Hepatocyte (in vitro differentiated cells): Measurements from ENCODE around the gene IGFALS. TPM values are rescaled to one million over a fixed set of nuclear protein-coding genes. Genes with fewer than 3 reads are reported as not detected.

ENCODE experiments used
- DNase-seq: peaks from one replicate; pipeline ENCODE4 v3.0.0-alpha.2; 2016; ENCODE audit warnings: low spot score
- H2AFZ ChIP-seq: fragments of 200-600 bp; sonication (generic); 2 replicates; pipeline ENCODE4 v1.6.0; 2016; ENCODE audit warnings: antibody characterized with exemption, mild to moderate bottlenecking
- H3K27ac ChIP-seq: fragments of 200-600 bp; sonication (generic); 2 replicates; pipeline ENCODE4 v1.5.1; 2016; ENCODE audit warnings: mild to moderate bottlenecking
- H3K27me3 ChIP-seq: fragments of 200-600 bp; sonication (generic); 2 replicates; pipeline ENCODE4 v1.6.1; 2016
- H3K36me3 ChIP-seq: fragments of 200-600 bp; sonication (generic); replicated peaks from 2 replicates; pipeline ENCODE4 v1.5.1; 2016; ENCODE audit warnings: low read depth; ENCODE audit not compliant: insufficient read depth
- H3K4me1 ChIP-seq: fragments of 200-600 bp; sonication (generic); 2 replicates; pipeline ENCODE4 v1.5.1; 2016; ENCODE audit warnings: mild to moderate bottlenecking, moderate library complexity; ENCODE audit not compliant: insufficient read depth
- H3K4me2 ChIP-seq: fragments of 200-600 bp; sonication (generic); 2 replicates; pipeline ENCODE4 v1.6.0; 2016
- H3K4me3 ChIP-seq: fragments of 200-600 bp; sonication (generic); 2 replicates; pipeline ENCODE4 v1.5.1; 2016; ENCODE audit warnings: mild to moderate bottlenecking
- H3K79me2 ChIP-seq: fragments of 200-600 bp; sonication (generic); 2 replicates; pipeline ENCODE4 v1.6.0; 2017; ENCODE audit warnings: mild to moderate bottlenecking
- H3K9me2 ChIP-seq: fragments of 200-600 bp; sonication (generic); replicated peaks from 2 replicates; pipeline ENCODE4 v1.6.0; 2017; ENCODE audit warnings: mild to moderate bottlenecking; ENCODE audit not compliant: insufficient read depth
- H3K9me3 ChIP-seq: fragments of 200-600 bp; sonication (generic); 2 replicates; pipeline ENCODE4 v1.5.1; 2016; ENCODE audit warnings: low read depth, mild to moderate bottlenecking
- H4K20me1 ChIP-seq: fragments of 200-600 bp; sonication (generic); 2 replicates; pipeline ENCODE4 v1.6.0; 2016; ENCODE audit warnings: mild to moderate bottlenecking; ENCODE audit not compliant: insufficient read depth, poor library complexity, severe bottlenecking
- EZH2 ChIP-seq: fragments of 200-600 bp; sonication (generic); IDR thresholded peaks from 2 replicates; pipeline ENCODE4 v1.6.1; 2016; ENCODE audit warnings: antibody characterized with exemption, mild to moderate bottlenecking, borderline replicate concordance
- EZH2phosphoT487 ChIP-seq: fragments of 200-600 bp; sonication (generic); IDR thresholded peaks from one replicate; pipeline ENCODE4 v1.6.1; 2018; ENCODE audit warnings: antibody characterized with exemption, mild to moderate bottlenecking, low read depth, moderate library complexity; ENCODE audit not compliant: unreplicated experiment, severe bottlenecking
- WGBS: methylation state at CpG from one replicate; pipeline ENCODE4 v1.1.6; 2016; ENCODE audit warnings: low lambda C conversion rate; ENCODE audit errors: missing lambda C conversion rate; 5-methylcytosine and 5-hydroxymethylcytosine counted together
- polyA plus RNA-seq: library from polyadenylated mRNA; unstranded; fragments of >200 nt; fragmentation: Nextera tagmentation; extraction: Ambion mirVana; gene quantifications from 2 replicates; pipeline ENCODE4 v1.2.1, GENCODE V29; 2016
- total RNA-seq: library from RNA; depleted of rRNA; stranded (reverse); fragments of >200 nt; gene quantifications from 2 replicates; pipeline ENCODE4 v1.2.3, GENCODE V29; 2014
- TF ChIP-seq, protein P1 (sequence below): fragments of 200-600 bp; sonication (generic); IDR thresholded peaks from 2 replicates; pipeline ENCODE4 v1.5.1; 2016; ENCODE audit warnings: antibody characterized with exemption, mild to moderate bottlenecking; ENCODE audit not compliant: poor library complexity

Gene IGFALS
- total and polyA plus RNA-seq, 2 experiments from 2014 or later, result 11.2 to 12.6 TPM

DNA sequence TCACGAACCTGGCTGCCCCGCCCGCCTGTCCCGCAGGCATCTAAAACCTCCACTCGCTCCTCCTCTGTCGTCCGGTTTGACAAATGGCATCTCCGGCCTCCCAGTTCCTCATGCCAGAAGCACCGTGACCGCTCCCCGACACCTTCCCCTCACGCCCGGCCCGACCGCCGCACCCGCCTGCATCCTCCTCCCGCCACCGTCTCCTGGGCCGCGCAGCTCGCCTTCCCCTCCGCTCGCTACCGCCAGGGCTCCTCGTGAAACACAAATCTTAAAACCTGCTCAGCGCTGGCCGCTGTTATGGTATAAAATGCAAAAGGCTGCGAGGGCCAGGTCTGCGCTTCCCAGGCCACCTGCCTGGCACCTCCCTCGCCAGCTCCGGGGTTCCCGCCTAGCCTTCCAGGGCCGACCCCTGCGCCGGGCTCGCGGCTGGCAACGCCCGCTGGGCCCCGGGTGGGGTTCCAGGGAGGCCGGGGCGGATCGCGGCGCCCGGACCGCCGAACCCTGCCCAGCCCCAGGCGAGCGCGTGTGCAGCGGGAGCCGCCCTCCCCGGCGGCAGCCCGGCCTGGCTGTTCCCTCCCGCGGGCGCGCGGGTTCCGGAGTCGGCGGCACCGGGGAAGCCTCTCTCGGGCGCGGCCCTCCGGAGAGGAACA lies 11.6 kb downstream of the IGFALS start:
- peak overlapping the region; percentile 17 for H3K4me3 ChIP-seq
- DNase-seq, result no peak
- TF ChIP-seq, protein P1, sequence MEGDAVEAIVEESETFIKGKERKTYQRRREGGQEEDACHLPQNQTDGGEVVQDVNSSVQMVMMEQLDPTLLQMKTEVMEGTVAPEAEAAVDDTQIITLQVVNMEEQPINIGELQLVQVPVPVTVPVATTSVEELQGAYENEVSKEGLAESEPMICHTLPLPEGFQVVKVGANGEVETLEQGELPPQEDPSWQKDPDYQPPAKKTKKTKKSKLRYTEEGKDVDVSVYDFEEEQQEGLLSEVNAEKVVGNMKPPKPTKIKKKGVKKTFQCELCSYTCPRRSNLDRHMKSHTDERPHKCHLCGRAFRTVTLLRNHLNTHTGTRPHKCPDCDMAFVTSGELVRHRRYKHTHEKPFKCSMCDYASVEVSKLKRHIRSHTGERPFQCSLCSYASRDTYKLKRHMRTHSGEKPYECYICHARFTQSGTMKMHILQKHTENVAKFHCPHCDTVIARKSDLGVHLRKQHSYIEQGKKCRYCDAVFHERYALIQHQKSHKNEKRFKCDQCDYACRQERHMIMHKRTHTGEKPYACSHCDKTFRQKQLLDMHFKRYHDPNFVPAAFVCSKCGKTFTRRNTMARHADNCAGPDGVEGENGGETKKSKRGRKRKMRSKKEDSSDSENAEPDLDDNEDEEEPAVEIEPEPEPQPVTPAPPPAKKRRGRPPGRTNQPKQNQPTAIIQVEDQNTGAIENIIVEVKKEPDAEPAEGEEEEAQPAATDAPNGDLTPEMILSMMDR, result no peak
- TF ChIP-seq EZH2, result no peak
- TF ChIP-seq EZH2phosphoT487, result no peak
- no peaks in the 10 kb centered on the region for H3K9me3 ChIP-seq
- H2AFZ ChIP-seq, result no peak overlapping the region
- no peaks in the 10 kb centered on the region for H3K27me3 ChIP-seq
- peaks cover 10% of the 10 kb centered on the region for H4K20me1 ChIP-seq
- no peaks in the 10 kb centered on the region for H3K36me3 ChIP-seq
- H3K9me2 ChIP-seq, result no peaks in the 10 kb centered on the region
- peak overlapping the region; percentile 97 for H3K4me2 ChIP-seq
- H3K27ac ChIP-seq, result peak overlapping the region; percentile 62
- peaks cover 9% of the 10 kb centered on the region for H3K4me1 ChIP-seq
- H3K79me2 ChIP-seq, result peaks cover 53% of the 10 kb centered on the region
- under 1% methylated on average over 37 of the region's 70 CpGs for WGBS

DNA sequence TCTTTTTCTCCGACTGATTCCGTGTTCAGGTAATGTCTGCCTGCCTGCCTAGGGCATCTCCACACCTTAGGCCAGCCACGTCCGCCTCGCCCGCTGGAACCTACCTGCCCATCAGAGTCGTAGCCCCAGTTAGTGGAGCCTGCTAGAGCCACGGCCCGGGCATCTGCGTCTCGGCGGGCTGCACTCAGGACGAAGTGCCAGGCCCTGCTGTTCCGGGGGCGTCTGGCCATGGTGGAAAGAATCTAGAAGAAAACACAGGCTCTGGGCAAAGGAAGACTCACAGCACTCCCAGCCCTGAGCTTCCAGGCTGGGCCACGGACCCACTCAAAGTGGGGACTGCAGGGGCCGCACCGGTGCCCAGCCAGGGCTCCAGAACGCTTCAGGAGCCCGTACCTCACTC lies 12.3 kb downstream of the IGFALS start:
- H3K9me3 ChIP-seq, result no peaks in the 10 kb centered on the region
- TF ChIP-seq, protein P1, result no peak
- no peak for TF ChIP-seq EZH2phosphoT487
- TF ChIP-seq EZH2, result no peak
- peak overlapping the region; percentile 97 for H3K4me2 ChIP-seq
- H3K4me3 ChIP-seq, result peak overlapping the region; percentile 17
- no peaks in the 10 kb centered on the region for H3K27me3 ChIP-seq
- WGBS, result 80% methylated on average over 20 of the region's 20 CpGs
- H4K20me1 ChIP-seq, result peaks cover 10% of the 10 kb centered on the region
- DNase-seq, result no peak
- H3K27ac ChIP-seq, result peak overlapping the region; percentile 62
- no peak overlapping the region for H2AFZ ChIP-seq
- no peaks in the 10 kb centered on the region for H3K36me3 ChIP-seq
- H3K79me2 ChIP-seq, result peaks cover 47% of the 10 kb centered on the region
- H3K4me1 ChIP-seq, result peaks cover 9% of the 10 kb centered on the region
- H3K9me2 ChIP-seq, result no peaks in the 10 kb centered on the region

DNA sequence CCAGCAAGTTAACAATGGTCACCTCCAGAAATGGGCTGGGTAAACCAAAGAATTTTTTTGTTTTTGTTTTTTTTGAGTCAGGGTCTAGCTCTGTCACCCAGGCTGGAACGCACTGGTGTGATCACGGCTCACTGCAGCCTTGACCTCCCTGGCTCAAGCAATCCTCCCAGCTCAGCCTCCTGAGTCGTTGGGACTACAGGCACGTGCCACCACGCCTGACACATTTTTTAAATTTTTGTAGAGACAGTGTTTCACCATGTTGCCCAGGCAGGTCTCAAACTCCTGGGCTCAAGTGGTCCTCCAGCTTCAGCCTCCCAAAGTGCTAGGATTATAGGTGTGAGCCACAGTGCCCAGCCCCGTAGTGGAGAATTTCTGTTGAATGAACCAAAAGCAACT lies 12.8 kb downstream of the IGFALS start:
- Histone ChIP-seq H3K4me3 (no peak overlapping the region), H3K27me3 (no peaks in the 10 kb centered on the region), H3K79me2 (peaks cover 41% of the 10 kb centered on the region), H3K4me1 (peaks cover 9% of the 10 kb centered on the region), H3K9me2 (no peaks in the 10 kb centered on the region), H4K20me1 (peaks cover 5% of the 10 kb centered on the region), H3K9me3 (no peaks in the 10 kb centered on the region), H3K4me2 (peak overlapping the region; percentile 97), H2AFZ (no peak overlapping the region), H3K27ac (peak overlapping the region; percentile 62), H3K36me3 (no peaks in the 10 kb centered on the region)
- no peak for DNase-seq
- WGBS, result 88% methylated on average over 6 of the region's 6 CpGs
- TF ChIP-seq EZH2phosphoT487 (no peak), EZH2 (no peak)
- TF ChIP-seq, protein P1, result no peak
